EH (cell line): Measurements from ENCODE around the gene ARGLU1.

Experiments used
- DNase-seq: peaks from one replicate; pipeline ENCODE4 v3.0.0-alpha.2; 2015; ENCODE audit warnings: low read depth

The ARGLU1 gene

GRCh38 chr13:106541826-106542225 lies 26.1 kb downstream of the ARGLU1 start:
- no peak for DNase-seq

DNA sequence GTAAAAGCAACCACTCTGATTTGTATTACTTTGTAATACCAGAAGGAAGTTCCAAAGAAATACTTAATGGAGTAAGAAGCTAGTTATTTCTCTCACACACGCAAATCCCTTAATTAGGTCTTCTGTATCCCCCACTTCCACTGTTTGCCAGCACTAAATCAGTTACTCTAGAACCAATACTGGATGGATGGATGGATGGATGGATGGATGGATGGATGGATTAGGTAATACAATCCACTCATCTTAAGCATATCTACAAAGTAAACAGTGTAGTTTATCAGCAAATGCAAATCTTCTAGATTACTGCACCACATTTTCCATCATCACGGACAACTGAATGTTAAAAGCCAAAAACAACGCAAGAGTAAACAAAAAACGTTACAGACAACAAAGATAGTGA lies 27.3 kb downstream of the ARGLU1 start:
- DNase-seq, result no peak

DNA sequence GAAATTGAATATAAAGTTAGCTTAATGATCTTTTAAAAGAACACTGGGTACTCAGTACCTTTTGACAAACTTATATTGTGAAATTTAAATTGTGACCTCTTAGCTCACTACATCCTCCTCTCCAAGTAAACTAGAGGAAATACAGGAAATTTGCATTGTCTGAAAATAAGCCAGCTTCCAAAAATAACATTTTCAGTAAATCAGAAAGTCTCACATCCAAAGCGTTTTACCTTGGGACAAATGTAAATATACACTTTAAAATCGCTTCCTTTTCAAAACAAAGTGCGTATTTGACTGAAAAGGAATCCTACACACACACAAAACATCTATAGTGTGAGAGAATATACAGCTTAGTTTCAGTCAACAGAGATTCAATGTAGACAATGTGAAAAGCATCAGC lies 30.4 kb downstream of the ARGLU1 start:
- DNase-seq, result no peak

DNA sequence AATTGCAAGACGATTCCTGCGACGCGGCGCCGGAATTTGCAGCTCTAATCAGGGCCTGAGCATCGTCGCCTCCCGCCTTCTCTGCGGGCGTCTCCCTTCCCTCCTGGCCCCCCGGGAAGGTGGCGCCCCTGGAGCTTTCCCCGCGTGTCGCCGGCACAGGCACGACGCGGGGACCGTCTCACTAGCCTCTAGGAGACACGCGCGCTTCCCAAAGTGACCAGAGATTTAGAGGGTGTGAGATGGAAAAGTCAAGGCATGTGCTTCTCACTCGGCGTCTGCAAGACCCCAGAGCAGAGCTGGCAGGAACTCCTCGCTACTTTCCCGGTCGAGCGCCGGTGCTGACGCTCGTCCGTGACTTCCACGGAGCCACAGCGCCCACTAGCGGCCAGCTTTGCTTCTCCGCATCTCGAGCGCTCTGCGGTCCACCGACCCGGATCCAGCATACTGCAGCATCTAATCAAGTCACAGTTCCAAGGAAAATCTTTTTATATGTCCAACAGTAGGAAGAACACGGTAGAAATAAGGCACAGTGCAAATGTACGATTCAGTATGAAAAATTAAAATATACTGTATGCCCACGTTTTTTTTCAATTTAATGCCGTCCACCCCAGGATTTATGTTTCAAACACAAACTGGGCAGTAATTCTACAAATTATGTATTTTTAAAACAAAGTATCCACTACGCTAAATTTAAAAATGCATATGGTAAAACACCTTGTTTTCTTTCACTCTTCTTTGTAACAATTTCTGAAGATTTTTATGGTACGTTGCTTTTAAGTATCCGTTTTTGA lies 31.5 kb downstream of the ARGLU1 start:
- DNase-seq, result peak; percentile 83

DNA sequence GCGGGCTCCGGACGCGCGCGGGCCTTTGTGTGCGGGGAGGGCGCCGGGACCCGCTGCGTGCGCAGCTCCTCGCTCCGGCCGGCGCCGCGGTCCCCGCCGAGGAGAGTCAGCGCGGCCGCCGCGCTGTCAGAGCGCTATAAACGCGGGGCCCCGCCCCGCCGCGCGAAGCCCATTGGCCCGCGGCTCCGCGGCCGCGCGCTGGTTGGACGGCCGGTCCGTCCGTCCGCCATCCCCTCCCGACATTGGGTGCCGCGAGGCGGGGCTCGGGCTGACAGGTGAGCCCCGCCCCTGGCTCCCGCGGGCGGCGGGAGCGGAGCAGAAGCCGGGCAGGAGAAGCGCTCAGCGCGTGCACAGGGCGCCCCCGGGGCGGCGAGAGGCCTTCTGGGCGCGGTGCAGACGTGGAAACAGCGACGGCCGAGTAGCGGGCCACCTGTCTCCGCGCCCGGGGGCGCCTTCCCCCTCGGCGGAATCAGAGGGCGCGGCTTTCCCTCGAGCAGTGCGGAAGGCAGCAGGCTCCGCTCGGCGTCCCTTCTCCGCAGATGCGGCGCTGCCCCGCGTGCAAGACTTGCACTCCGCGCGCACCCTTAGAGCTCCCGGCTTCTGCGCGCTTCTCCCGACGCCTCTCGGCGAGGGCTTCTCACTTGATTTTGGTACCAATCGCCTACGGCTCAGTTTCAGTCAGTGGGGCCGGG lies 32.2 kb downstream of the ARGLU1 start, which contains the start of gene EFNB2:
Gene EFNB2, minus strand, starts transcription at position 111 of the 692 bp plus-strand sequence. CDS start 698 bp downstream, outside the sequence.
- peak; percentile 90 for DNase-seq

GRCh38 chr13:106534639-106535551 lies 33.0 kb downstream of the ARGLU1 start:
- DNase-seq, result peak; percentile 21

GRCh38 chr13:106533943-106534638 lies 33.8 kb downstream of the ARGLU1 start:
- DNase-seq, result peak; percentile 74

- DNase-seq, result peak; percentile 82
These were observed 34.6 kb downstream of the ARGLU1 start for GRCh38 chr13:106533101-106533942.

DNA sequence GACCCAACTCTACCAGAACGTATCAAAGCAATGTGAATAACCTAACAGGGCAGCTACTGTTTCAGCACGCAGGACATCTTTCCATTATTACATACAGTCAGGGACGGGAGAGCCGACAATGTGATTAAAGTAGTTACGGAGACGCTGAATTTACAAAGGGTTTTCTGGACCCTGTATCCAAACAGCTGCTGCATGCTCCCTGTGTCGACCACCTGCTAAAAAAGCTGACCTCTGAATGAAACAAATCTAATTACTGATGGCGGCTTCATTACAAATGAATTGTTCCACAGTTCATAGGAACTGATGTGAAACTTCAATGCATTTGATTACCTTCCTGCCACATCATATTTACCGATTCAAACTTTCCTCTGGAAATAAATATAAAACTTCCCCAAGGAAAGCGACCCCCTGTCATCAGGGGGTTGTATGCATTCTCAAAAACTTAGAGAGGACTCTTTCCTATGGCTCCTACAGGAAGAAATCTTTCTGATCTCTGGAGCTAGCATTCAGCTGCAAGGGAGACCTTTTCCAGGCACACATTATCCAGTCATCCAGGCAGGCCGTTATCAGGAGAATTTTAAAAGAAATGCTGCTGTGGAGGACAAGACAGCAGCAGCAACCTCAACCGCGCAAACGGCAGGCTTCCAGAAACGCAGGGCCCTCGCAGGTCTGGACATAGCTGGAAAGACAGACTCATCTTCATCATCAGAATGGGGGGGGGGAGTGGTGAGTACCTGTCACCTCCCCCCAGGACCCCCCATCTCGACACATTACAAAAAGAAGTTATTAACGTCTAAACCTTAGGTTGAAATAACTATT lies 35.6 kb downstream of the ARGLU1 start:
- DNase-seq, result peak; percentile 43

- no peak for DNase-seq
These were observed 36.9 kb downstream of the ARGLU1 start for GRCh38 chr13:106530980-106531481.

- DNase-seq, result no peak
These were observed 37.6 kb downstream of the ARGLU1 start for GRCh38 chr13:106530171-106530851.

DNA sequence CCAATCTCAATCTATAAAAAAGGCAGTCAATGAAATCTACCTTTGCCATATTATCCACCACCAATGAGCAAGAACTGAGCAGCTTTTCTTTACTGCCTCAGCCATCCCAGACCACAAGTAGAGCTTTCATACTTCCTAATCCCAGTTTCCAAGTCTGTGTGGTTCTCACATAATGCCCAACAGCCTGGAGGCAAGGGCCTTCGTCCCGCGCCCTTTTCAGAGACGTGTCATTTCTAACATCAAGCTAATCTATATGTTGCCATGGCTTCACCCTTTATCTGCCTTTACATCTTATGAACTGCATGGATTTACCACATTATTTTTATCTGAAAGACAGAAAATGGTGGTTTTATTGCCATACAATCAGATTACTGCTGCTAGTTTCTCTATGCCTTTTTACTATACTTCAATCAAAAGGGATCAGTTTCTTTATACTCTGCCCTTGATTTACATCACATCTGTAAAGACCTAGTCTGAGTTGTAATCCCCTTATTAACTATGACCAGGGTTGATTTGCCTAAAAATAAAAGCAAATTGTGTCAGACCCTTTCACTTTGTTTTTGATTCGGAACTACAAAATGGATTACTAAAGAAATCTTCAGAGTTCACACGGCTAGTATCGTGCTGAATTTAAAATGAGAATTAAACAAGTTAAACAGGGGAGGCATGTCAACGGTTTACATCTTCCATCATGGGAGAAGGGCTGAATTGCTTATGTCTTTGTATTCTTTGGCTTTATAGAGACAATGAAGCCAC lies 38.3 kb downstream of the ARGLU1 start:
- no peak for DNase-seq

DNA sequence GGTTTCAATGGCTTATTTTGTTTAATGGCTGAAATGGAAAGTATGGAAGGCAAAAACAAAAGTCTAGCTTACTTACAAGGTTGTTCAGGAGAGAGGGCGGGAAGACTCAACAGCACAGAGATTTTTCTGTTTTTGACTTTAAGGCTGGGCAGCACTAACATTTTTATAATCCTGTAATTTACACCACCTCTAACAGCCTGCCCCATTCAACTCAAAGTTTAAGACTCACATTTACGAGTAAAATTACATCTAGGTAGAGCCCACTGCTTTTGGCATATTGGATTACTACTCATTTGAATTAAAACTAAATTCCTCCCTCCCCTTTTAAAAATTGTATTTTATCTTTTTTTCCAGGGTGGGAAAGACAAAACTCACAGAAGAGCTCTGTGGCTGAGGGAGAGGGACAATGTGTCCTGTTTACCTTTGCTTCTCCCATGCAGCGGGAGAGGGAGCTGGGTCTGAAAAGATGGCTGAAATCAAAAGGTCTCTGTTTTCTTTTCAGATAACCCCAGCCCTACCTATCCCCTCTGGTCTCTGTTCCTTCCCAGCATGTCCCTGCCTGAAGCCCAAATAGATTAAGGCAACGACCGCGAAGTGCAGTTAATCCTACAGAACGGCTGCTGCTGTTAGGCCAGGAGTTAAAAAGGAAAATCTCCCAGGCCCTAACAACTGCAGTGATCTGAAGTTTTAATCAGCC lies 39.1 kb downstream of the ARGLU1 start:
- no peak for DNase-seq

- no peak for DNase-seq
These were observed 40.1 kb downstream of the ARGLU1 start for GRCh38 chr13:106527826-106528225.

DNA sequence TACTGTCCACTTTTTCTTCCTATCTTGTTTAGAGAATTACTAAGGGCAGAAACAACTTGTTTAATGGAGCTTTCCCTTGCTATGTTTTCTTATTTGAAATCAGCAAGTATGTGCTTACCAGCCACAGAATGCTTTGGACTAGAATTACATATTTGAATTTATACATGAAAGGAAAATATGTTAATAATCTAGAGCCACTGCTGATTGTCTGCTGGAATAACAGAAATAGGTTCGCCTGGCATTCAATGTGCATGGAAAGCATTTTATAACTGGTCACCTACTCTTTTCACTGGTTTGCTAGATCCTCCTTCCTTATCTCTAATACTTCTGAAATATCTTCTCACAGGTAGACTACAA lies 40.5 kb downstream of the ARGLU1 start:
- DNase-seq, result no peak

DNA sequence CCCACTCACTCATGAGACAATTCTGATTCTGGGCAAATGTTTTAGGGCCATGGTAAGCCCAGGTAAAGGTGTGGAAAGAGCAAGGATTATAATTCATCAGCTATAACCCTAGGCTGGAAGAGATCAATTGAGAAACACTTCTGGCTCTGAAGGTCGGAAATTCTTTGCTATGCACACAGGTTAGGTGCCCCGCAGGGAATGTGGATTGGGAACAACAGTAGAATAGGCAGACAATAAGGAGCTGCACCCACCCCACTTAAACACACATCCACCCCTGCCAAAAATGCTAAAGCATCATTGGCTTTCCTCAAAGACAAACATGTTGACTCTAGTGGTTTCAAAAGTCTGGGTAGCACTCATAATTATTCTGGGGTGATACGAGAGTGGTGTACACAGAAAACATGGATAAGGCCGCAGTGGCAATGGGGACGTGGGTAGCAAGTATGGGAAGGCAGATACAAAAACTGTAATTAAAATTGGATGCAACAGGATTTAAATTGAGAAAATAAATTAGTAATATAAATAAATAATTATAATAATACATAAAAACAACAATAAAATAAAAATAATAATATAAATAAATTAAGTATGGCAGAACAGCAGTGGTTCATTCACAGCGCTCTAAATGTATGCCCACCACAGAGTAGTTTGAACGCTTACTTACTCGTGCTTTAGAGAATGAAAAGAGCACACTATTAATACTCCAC lies 41.0 kb downstream of the ARGLU1 start:
- DNase-seq, result no peak

DNA sequence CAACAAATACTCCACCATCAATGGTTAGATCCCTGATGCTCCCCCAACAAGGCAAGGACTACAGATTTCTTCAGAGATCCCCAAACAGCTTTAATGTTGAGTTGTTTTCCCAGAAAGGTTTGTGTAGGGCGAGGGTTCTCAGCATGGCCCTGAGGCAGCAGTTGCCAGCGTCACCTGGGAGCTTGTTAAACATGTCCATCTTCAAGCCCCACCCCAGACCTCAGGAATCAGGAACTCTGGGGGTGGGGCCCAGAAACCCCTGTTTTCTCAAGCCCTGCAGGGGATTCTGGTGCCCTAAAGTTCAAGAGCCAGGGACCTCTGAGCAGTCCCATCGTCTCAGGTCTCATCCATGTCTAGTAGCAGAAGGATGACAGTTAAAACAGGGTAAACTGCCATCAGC lies 42.1 kb downstream of the ARGLU1 start:
- DNase-seq, result no peak
